ENCODE data around the gene FADS1.

DNA sequence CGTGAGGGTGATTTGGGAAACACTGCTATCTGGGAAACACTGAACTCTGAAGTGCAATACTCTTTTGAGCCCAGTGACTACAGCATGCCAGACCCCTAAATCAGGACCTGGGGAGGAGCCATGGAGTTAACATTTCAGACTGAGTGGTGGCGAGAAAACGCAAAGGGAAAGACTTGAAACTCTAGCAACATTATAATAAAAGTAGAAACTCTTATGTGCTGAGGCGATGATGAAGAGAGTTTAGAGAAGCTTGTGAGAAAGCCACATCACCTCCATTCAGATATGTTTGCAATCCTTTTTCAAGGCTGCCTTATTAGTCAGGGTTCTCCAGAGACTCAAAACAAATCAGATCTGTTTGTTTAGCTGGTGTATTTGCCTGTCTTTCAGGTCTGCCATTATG is 22.2 kb downstream of the FADS1 start:
- no peak for TF ChIP-seq SKI (IDR thresholded peaks at IDR 0.05; ENCODE audit: partially characterized antibody)
- no peak for TF ChIP-seq BORCS8-MEF2B (CRISPR knock-in tag; IDR thresholded peaks at IDR 0.05)
- TF ChIP-seq, protein P1, sequence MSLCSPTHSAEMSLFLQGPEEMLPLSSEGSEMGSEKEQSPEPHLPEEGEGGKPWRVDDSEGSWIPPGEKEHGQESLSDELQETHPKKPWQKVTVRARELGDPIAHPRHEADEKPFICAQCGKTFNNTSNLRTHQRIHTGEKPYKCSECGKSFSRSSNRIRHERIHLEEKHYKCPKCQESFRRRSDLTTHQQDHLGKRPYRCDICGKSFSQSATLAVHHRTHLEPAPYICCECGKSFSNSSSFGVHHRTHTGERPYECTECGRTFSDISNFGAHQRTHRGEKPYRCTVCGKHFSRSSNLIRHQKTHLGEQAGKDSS (CRISPR knock-in tag; IDR thresholded peaks at IDR 0.05; ENCODE audit: borderline replicate concordance, low read depth): no peak
- TF ChIP-seq TGIF2 (CRISPR knock-in tag; IDR thresholded peaks at IDR 0.05): no peak
- TF ChIP-seq, protein P2, sequence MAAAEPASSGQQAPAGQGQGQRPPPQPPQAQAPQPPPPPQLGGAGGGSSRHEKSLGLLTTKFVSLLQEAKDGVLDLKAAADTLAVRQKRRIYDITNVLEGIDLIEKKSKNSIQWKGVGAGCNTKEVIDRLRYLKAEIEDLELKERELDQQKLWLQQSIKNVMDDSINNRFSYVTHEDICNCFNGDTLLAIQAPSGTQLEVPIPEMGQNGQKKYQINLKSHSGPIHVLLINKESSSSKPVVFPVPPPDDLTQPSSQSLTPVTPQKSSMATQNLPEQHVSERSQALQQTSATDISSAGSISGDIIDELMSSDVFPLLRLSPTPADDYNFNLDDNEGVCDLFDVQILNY (CRISPR knock-in tag; conservative IDR thresholded peaks at IDR 0.05): no peak
- no peak for TF ChIP-seq RAD21 (CRISPR knock-in tag; IDR thresholded peaks at IDR 0.05)

All from HepG2 (cell line).